Loucy (cell line): ENCODE data around the gene KAT2B.

Experiments used
- H2AFZ ChIP-seq: fragments of 200-600 bp; sonication (generic); 2 replicates; pipeline ENCODE4 v1.6.0; 2016; ENCODE audit warnings: antibody characterized with exemption, mild to moderate bottlenecking, low read length, moderate library complexity
- H3F3A ChIP-seq: fragments of 200-600 bp; 2 replicates; pipeline ENCODE4 v1.6.0; 2016; ENCODE audit warnings: antibody characterized with exemption, low read depth, mild to moderate bottlenecking
- H3K27me3 ChIP-seq: fragments of 200-600 bp; sonication (generic); 2 replicates; pipeline ENCODE4 v1.6.1; 2014; ENCODE audit warnings: low read length, mild to moderate bottlenecking; ENCODE audit not compliant: insufficient read depth, poor library complexity, severe bottlenecking
- H3K36me3 ChIP-seq: fragments of 200-600 bp; sonication (generic); 2 replicates; pipeline ENCODE4 v1.6.1; 2016; ENCODE audit warnings: low read length; ENCODE audit not compliant: insufficient read depth
- H3K4me1 ChIP-seq: fragments of 200-600 bp; sonication (generic); 2 replicates; pipeline ENCODE4 v1.5.1; 2014; ENCODE audit warnings: low read length, mild to moderate bottlenecking; ENCODE audit not compliant: insufficient read depth, poor library complexity, severe bottlenecking
- H3K4me2 ChIP-seq: fragments of 200-600 bp; sonication (generic); 2 replicates; pipeline ENCODE4 v1.6.0; 2014; ENCODE audit warnings: antibody characterized with exemption, low read length, low read depth, mild to moderate bottlenecking; ENCODE audit not compliant: poor library complexity, severe bottlenecking
- H3K4me3 ChIP-seq: fragments of 200-600 bp; sonication (generic); 2 replicates; pipeline ENCODE4 v1.5.1; 2014; ENCODE audit warnings: low read length, mild to moderate bottlenecking, mixed read lengths; ENCODE audit not compliant: poor library complexity, severe bottlenecking
- H3K79me2 ChIP-seq: fragments of 200-600 bp; sonication (generic); 2 replicates; pipeline ENCODE4 v1.6.1; 2014; ENCODE audit warnings: low read length; ENCODE audit not compliant: insufficient read depth
- H3K9ac ChIP-seq: fragments of 200-600 bp; sonication (generic); 2 replicates; pipeline ENCODE4 v1.6.0; 2014; ENCODE audit warnings: mild to moderate bottlenecking, low read depth, low read length, moderate library complexity; ENCODE audit not compliant: poor library complexity, severe bottlenecking
- H3K9me2 ChIP-seq: fragments of 200-600 bp; sonication (generic); replicated peaks from 2 replicates; pipeline ENCODE4 v1.6.1; 2016; ENCODE audit warnings: low read depth, low read length, mixed read lengths
- H3K9me3 ChIP-seq: fragments of 200-600 bp; sonication (generic); 2 replicates; pipeline ENCODE4 v1.6.1; 2014; ENCODE audit warnings: mild to moderate bottlenecking, antibody characterized with exemption, low read length, low read depth; ENCODE audit not compliant: insufficient read depth
- H4K20me1 ChIP-seq: fragments of 200-600 bp; sonication (generic); 2 replicates; pipeline ENCODE4 v1.6.0; 2014; ENCODE audit warnings: antibody characterized with exemption, low read length, mild to moderate bottlenecking; ENCODE audit not compliant: insufficient read depth, poor library complexity, severe bottlenecking
- CTCF ChIP-seq: fragments of 200-600 bp; sonication (generic); conservative IDR thresholded peaks from 2 replicates; pipeline ENCODE4 v1.5.1; 2014; ENCODE audit warnings: mild to moderate bottlenecking, antibody characterized with exemption, low read length
- EZH2phosphoT487 ChIP-seq: fragments of 200-600 bp; IDR thresholded peaks from 2 replicates; pipeline ENCODE4 v1.6.1; 2018; ENCODE audit warnings: antibody characterized with exemption, mild to moderate bottlenecking, moderate library complexity, borderline replicate concordance

The KAT2B gene

GRCh38 chr3:20161714-20162113, 121.5 kb downstream of the KAT2B start:
- H4K20me1 ChIP-seq = no peaks in the 10 kb centered on the region
- peaks cover 50% of the 10 kb centered on the region; the same call in 1 of the 2 replicates for H3K36me3 ChIP-seq
- H2AFZ ChIP-seq = no peak overlapping the region
- H3K4me1 ChIP-seq = peaks cover 11% of the 10 kb centered on the region
- H3K27me3 ChIP-seq = no peaks in the 10 kb centered on the region
- H3K9me3 ChIP-seq = no peaks in the 10 kb centered on the region
- H3K4me3 ChIP-seq = no peak overlapping the region
- TF ChIP-seq CTCF (no peak), EZH2phosphoT487 (no peak)
- H3K9me2 ChIP-seq = no peaks in the 10 kb centered on the region
- H3K9ac ChIP-seq = no peak overlapping the region
- no peaks in the 10 kb centered on the region; the same call in 1 of the 2 replicates for H3K79me2 ChIP-seq
- H3K4me2 ChIP-seq = no peak overlapping the region
- H3F3A ChIP-seq = no peaks in the 10 kb centered on the region

GRCh38 chr3:20173844-20174410, 133.7 kb downstream of the KAT2B start:
- Histone ChIP-seq H3K27me3 (no peaks in the 10 kb centered on the region), H3F3A (no peaks in the 10 kb centered on the region), H3K9me3 (no peaks in the 10 kb centered on the region), H2AFZ (no peak overlapping the region), H3K4me1 (peaks cover 5% of the 10 kb centered on the region), H3K36me3 (peaks cover 56% of the 10 kb centered on the region; the same call in 1 of the 2 replicates), H3K9me2 (no peaks in the 10 kb centered on the region), H4K20me1 (no peaks in the 10 kb centered on the region), H3K9ac (no peak overlapping the region), H3K4me2 (no peak overlapping the region), H3K4me3 (no peak overlapping the region), H3K79me2 (peaks cover 12% of the 10 kb centered on the region)
- no peak for TF ChIP-seq CTCF
- TF ChIP-seq EZH2phosphoT487 = no peak

GRCh38 chr3:20181276-20181675, 141.0 kb downstream of the KAT2B start:
- Histone ChIP-seq H3K9me2 (no peaks in the 10 kb centered on the region), H3K4me1 (peaks cover 32% of the 10 kb centered on the region), H3K79me2 (peaks cover 64% of the 10 kb centered on the region), H3F3A (no peaks in the 10 kb centered on the region), H2AFZ (no peak overlapping the region), H3K9me3 (no peaks in the 10 kb centered on the region), H3K27me3 (no peaks in the 10 kb centered on the region), H3K36me3 (peaks cover 45% of the 10 kb centered on the region; the same call in 1 of the 2 replicates), H4K20me1 (peaks cover 15% of the 10 kb centered on the region), H3K4me2 (peak overlapping the region; percentile 49), H3K4me3 (peak overlapping the region; percentile 24), H3K9ac (no peak overlapping the region)
- TF ChIP-seq EZH2phosphoT487 = no peak
- TF ChIP-seq CTCF = no peak
